Activated CD8-positive, alpha-beta memory T cell treated with anti-CD3 and anti-CD28 coated beads for 36 hours (primary cell): ENCODE data around the gene ACAD9. TPM values are rescaled to one million over a fixed set of nuclear protein-coding genes. Genes with fewer than 3 reads are reported as not detected.
"Not testable (repeated sequence)": the region's sequence is repeated elsewhere in the genome, so short reads cannot be mapped to it uniquely, and the experiment has no call there.

Experiments
- CTCF ChIA-PET: fragments of 350-600 bp; sonication (Branson Sonifier 250); formaldehyde crosslinking; loops from one replicate; lab custom pipeline; 2021; ENCODE audit warnings: antibody characterized with exemption; lab: Charles Lee
- POLR2A ChIA-PET: fragments of 350-600 bp; sonication (Branson Sonifier 250); formaldehyde crosslinking; loops from one replicate; lab custom pipeline; 2021; ENCODE audit warnings: antibody characterized with exemption; lab: Charles Lee
- total RNA-seq, 2 experiments: library from RNA; stranded (reverse); gene quantifications; one replicate each; pipeline ENCODE4 v1.2.3, GENCODE V29; 2021

ACAD9 gene
- total RNA-seq, 2 experiments from 2014 or later: 47.4 to 56.1 TPM

GRCh38 chr3:128855569-128855968 is 23.9 kb upstream of the ACAD9 start:
- POLR2A ChIA-PET: interaction anchor here (0.5 kb wide), 1 partner anchor 170 kb away, joined by 4 read pairs; no protein-coding TSS in a partner anchor
- CTCF ChIA-PET: no interaction called here

- CTCF ChIA-PET: interaction anchor here (0.6 kb wide), 1 partner anchor 12 kb away, joined by 3 read pairs; no protein-coding TSS in a partner anchor
- POLR2A ChIA-PET: no interaction called here
Measured at GRCh38 chr3:128858167-128858566, 21.3 kb upstream of the ACAD9 start.

GRCh38 chr3:128859630-128860029 is 19.8 kb upstream of the ACAD9 start:
- ChIA-PET CTCF (no interaction called here), POLR2A (no interaction called here)

- ChIA-PET CTCF (no interaction called here), POLR2A (no interaction called here)
Measured at GRCh38 chr3:128861491-128861890, 17.9 kb upstream of the ACAD9 start.

GRCh38 chr3:128863560-128863959 is 15.9 kb upstream of the ACAD9 start:
- CTCF ChIA-PET: no interaction called here
- POLR2A ChIA-PET: interaction anchor here (0.6 kb wide), 1 partner anchor 15 kb away, joined by 3 read pairs; no protein-coding TSS in a partner anchor

- ChIA-PET CTCF (no interaction called here), POLR2A (no interaction called here)
Measured at GRCh38 chr3:128864351-128864811, 15.0 kb upstream of the ACAD9 start.

- POLR2A ChIA-PET, CTCF ChIA-PET: not testable (repeated sequence)
Measured at GRCh38 chr3:128864849-128865804, 14.3 kb upstream of the ACAD9 start.

- POLR2A ChIA-PET: interaction anchor here (1.1 kb wide), 1 partner anchor 12 kb away, joined by 4 read pairs; no protein-coding TSS in a partner anchor
- CTCF ChIA-PET: interaction anchor here (1.0 kb wide), 1 partner anchor 259 kb away, joined by 3 read pairs; no protein-coding TSS in a partner anchor
Measured at GRCh38 chr3:128867200-128868125, 12.0 kb upstream of the ACAD9 start.

- ChIA-PET CTCF (interaction anchor here (0.7 kb wide), 1 partner anchor 9 kb away, joined by 3 read pairs; the partner anchor contains the start of gene ACAD9), POLR2A (no interaction called here)
Measured at GRCh38 chr3:128870347-128870746, 9.1 kb upstream of the ACAD9 start.

- ChIA-PET CTCF (no interaction called here), POLR2A (no interaction called here)
Measured at GRCh38 chr3:128872282-128872681, 7.1 kb upstream of the ACAD9 start.

GRCh38 chr3:128872744-128873143 is 6.7 kb upstream of the ACAD9 start:
- POLR2A ChIA-PET: no interaction called here
- CTCF ChIA-PET: no interaction called here

- CTCF ChIA-PET: no interaction called here
- POLR2A ChIA-PET: no interaction called here
Measured at GRCh38 chr3:128873244-128874022, 6.0 kb upstream of the ACAD9 start.

GRCh38 chr3:128874481-128875180 is 4.8 kb upstream of the ACAD9 start:
- POLR2A ChIA-PET: no interaction called here

GRCh38 chr3:128875556-128876120 is 3.8 kb upstream of the ACAD9 start:
- CTCF ChIA-PET: interaction anchor here (0.9 to 1.0 kb wide), 4 partner anchors 56 to 258 kb away, joined by 3 to 5 read pairs (median 4); no protein-coding TSS in a partner anchor
- POLR2A ChIA-PET: no interaction called here

More at GRCh38 chr3:128874481-128875180, 4.8 kb upstream of the ACAD9 start:
- CTCF ChIA-PET: interaction anchor here (0.9 to 1.0 kb wide), 3 partner anchors 91 to 257 kb away, joined by 3 to 5 read pairs (median 3); no protein-coding TSS in a partner anchor

- POLR2A ChIA-PET: interaction anchor here (0.6 to 2.2 kb wide), 7 partner anchors 14 to 438 kb away, joined by 3 to 6 read pairs (median 5); a partner anchor contains a TSS
- CTCF ChIA-PET: interaction anchor here (0.5 to 2.1 kb wide), 8 partner anchors 31 to 784 kb away, joined by 3 to 9 read pairs (median 3); no protein-coding TSS in a partner anchor
Measured at GRCh38 chr3:128878011-128878457, 1.4 kb upstream of the ACAD9 start.

GRCh38 chr3:128878556-128879124 is 780 bp upstream of the ACAD9 start:
- ChIA-PET CTCF (interaction anchor here (0.5 to 2.1 kb wide), 11 partner anchors 8 to 785 kb away, joined by 3 to 9 read pairs (median 3); no protein-coding TSS in a partner anchor), POLR2A (interaction anchor here (0.7 to 2.2 kb wide), 8 partner anchors 12 to 438 kb away, joined by 3 to 6 read pairs (median 4); partner anchors contain the start of gene RPN1)
